Measurements from ENCODE around the gene NT5M.

The NT5M gene

GRCh38 chr17:17395246-17395802 lies 92.2 kb downstream of the NT5M start:
- no peak for DNase-seq (ENCODE audit: low spot score)

GRCh38 chr17:17395885-17396284 lies 92.7 kb downstream of the NT5M start:
- DNase-seq (ENCODE audit: low spot score) = no peak
